ENCODE results near the gene RPEL1. TPM values are rescaled to one million over a fixed set of nuclear protein-coding genes. Genes with fewer than 3 reads are reported as not detected.
A peak's percentile ranks its signal among the peaks of the same experiment; 100 is the strongest.

Gene RPEL1
- total RNA-seq, 2 donors from 2014 or later: not detected

DNA sequence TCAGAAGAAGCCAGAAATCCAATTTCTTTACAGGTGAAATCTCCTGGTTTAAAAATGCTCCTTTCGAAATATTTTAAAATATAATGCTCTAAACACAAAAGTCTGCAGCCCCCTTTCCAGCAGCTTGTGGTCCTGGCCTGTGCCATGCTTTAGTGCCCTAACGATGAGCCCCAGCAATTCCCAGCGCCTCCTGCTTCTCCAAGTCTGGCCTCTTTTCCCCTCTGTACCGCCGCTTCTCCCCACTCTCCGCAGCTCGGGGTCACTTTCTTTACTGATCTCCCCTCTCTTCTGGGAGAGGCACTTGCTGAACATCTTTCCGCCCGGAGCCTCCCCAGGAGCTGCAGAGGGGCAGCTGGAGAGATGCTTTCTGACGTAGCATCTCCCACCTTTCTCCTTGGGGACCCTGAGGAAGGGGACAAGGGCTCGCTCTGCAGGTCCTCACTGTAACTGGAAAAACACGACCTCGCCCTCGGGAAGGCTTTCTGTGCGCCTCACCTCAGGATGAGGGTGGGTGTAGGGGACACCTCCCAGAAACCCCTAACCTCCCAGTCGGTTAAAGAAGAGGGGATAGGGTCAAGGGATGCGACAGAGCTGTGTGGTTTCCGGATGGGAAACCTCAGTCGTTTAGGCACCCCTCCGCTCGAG lies 30.7 kb downstream of the RPEL1 start:
- ATAC-seq: no peak
- intact Hi-C loops (cut with DNase I, micrococcal nuclease): no loop called here
- DNase-seq: no peak

- ATAC-seq (peak; percentile 46), DNase-seq (peak in 1 of 2 donors; percentile 5)
- intact Hi-C loops (cut with DNase I, micrococcal nuclease): no loop called here
Observed at GRCh38 chr10:103276896-103277712, 31.4 kb downstream of the RPEL1 start, which contains the start of gene INA. TSS of gene INA (plus strand) at chr10:103277138. CDS start at chr10:103277212, 74 bp downstream.

- intact Hi-C loops (cut with DNase I, micrococcal nuclease): no loop called here
- ATAC-seq (no peak), DNase-seq (no peak)
Observed at GRCh38 chr10:103277713-103278536, 32.2 kb downstream of the RPEL1 start.

GRCh38 chr10:103278537-103278823 lies 32.8 kb downstream of the RPEL1 start:
- DNase-seq: no peak
- ATAC-seq: no peak
- intact Hi-C loops (cut with DNase I, micrococcal nuclease): no loop called here

- peak in 1 of 2 donors; percentile 67 for DNase-seq
- intact Hi-C loops (cut with DNase I, micrococcal nuclease): no loop called here
- no peak for ATAC-seq
Observed at GRCh38 chr10:103278862-103279298, 33.2 kb downstream of the RPEL1 start.

DNA sequence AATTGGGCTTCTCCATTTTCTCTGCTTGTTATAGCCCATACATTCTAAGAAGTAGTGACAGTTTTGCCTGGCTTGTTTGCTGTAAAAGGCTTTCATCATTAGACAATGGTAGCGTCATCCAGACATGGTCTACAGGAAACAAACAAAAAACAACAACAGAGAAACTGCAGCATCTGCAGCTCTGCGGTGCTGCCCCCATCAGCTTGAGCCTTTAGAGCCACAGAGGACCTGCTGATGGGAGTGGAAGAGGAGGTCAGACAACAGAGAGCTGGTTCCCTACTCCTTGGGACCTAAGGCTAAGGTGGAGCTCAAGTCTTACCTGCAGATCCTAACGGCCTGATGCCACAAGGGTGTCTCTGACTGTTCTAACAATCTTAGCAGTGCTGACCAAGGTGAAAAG lies 34.3 kb downstream of the RPEL1 start:
- DNase-seq (no peak), ATAC-seq (no peak)
- intact Hi-C loops (cut with DNase I, micrococcal nuclease): no loop called here

DNA sequence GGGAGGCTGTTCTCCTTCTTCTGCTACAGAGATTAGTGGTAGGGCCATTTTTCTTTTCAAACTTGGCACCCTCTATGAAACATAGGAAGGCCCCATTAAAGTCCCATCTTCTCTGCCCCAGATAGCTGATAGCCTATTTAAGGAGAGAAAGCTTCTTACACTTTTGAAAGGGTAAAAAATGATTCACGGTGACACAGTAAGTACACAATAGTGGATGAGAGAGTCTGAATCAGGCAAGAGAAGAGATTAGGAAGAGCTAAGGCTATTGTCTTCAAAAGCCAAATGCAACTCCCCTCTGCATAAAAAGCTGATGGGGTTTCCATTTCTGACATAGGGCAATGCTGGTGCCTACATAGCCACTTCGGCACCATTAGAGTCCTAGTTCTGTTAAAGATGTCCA lies 34.8 kb downstream of the RPEL1 start:
- intact Hi-C loops (cut with DNase I, micrococcal nuclease): no loop called here
- no peak for DNase-seq
- ATAC-seq: no peak

GRCh38 chr10:103281753-103282152 lies 36.1 kb downstream of the RPEL1 start:
- ATAC-seq (no peak), DNase-seq (no peak)
- intact Hi-C loops (cut with DNase I, micrococcal nuclease): no loop called here

DNA sequence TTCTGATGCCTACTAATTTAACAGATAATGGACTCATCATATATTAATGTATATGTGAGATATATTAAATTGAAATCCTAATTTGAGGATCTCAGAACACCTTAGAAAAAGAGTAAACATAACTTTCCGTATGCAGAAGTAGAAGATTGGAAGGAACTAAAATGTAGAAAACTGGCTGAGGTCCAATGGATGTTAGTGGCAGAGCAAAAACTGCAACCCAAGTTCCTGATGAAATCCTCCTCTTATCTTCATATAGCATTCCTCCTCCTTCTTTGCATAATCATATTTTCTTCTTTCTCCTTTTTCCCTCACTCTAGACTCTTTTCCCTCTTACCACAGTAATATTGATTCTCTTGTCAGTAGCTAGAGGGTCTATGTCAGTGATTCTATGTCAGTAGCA lies 37.3 kb downstream of the RPEL1 start:
- ATAC-seq: no peak
- no peak for DNase-seq
- intact Hi-C loops (cut with DNase I, micrococcal nuclease): no loop called here

GRCh38 chr10:103284170-103284569 lies 38.5 kb downstream of the RPEL1 start:
- ATAC-seq: no peak

DNA sequence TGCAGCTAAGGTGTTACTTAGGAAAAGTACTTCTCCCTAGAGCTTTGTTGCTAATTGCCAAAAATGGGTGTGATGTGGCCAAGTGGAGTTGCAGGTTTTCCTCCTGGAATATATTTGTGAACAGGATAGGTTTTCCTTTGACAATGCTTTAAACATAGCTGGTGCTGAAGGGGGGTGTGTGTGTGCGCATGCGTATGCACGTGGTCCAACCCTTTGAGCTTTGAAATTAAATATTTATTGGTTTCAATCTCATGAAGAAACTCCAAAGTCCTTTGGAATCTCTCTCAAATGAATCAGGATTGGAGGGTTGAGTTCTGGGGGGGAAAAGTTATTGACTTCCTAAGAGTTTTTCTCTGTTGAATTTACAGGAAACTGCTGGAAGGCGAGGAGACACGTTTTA lies 42.3 kb downstream of the RPEL1 start:
- no peak for DNase-seq
- ATAC-seq: no peak
- intact Hi-C loops (cut with DNase I, micrococcal nuclease): no loop called here

More at GRCh38 chr10:103284170-103284569, 38.5 kb downstream of the RPEL1 start:
- intact Hi-C loops (cut with DNase I, micrococcal nuclease): no loop called here
- DNase-seq: no peak

DNA sequence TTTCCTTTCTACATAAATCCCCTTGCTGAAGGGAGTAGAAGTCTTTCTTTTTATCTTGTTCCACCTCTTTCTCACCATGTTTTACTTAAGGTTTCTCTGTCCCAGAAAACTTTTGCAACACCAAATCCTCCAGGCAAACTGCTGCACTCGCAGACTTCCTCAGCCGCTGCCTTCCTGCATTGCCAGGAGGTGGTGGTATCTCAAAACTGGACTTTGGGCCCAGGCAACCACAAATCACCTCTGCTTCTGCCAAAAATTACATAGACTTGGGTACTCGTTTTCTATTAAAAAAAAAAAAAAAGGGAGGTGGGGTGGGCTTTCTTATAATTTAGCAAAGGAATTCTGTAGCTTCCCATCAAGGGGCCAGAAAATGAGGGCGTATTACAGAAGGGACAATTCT lies 45.9 kb downstream of the RPEL1 start:
- intact Hi-C loops (cut with DNase I, micrococcal nuclease): no loop called here

GRCh38 chr10:103295374-103296015 lies 49.8 kb downstream of the RPEL1 start:
- no peak for DNase-seq
- intact Hi-C loops (cut with DNase I, micrococcal nuclease): no loop called here
- no peak for ATAC-seq

More for the DNA sequence above, 45.9 kb downstream of the RPEL1 start:
- ATAC-seq (no peak), DNase-seq (no peak)

Other genes starting within 250 kb of the RPEL1 start
- gene NT5C2, start 52.6 kb upstream of the RPEL1 start, total RNA-seq: 10 to 100 TPM; 87.2 to 99.3 TPM
- under 1 TPM; 0.18 to 0.78 TPM for gene INA, start 31.3 kb downstream of the RPEL1 start, total RNA-seq
- 1 to 10 TPM; 6.5 to 6.7 TPM for gene PCGF6, start 105.3 kb downstream of the RPEL1 start, total RNA-seq
- gene TAF5, start 122.1 kb downstream of the RPEL1 start, total RNA-seq: 1 to 10 TPM; 4.3 to 4.5 TPM
- gene ATP5MK, start 150.6 kb downstream of the RPEL1 start, total RNA-seq: 100 to 1,000 TPM; 480 to 668 TPM
- gene PDCD11, start 150.7 kb downstream of the RPEL1 start, total RNA-seq: 10 to 100 TPM; 17.9 to 26.3 TPM
- 1 to 10 TPM; 4.5 to 10.0 TPM for gene CALHM2, start 206.5 kb downstream of the RPEL1 start, total RNA-seq
- gene CALHM1, start 213.0 kb downstream of the RPEL1 start, total RNA-seq: not detected
- gene CALHM3, start 233.4 kb downstream of the RPEL1 start, total RNA-seq: not detected
- gene NEURL1, start 247.8 kb downstream of the RPEL1 start, total RNA-seq: 10 to 100 TPM; 47.5 to 49.2 TPM

Data from left colon (tissue), 2 donors.